Stimulated activated CD8-positive, alpha-beta memory T cell treated with anti-CD3 and anti-CD28 coated beads, Interleukin-7, amount 100 ng/mL, for 48 hours (primary cell): ENCODE results near the gene SAFB.
A peak's percentile ranks its signal among the peaks of the same experiment; 100 is the strongest.
"Not testable (repeated sequence)": the region's sequence is repeated elsewhere in the genome, so short reads cannot be mapped to it uniquely, and the experiment has no call there.

ENCODE experiments used
- DNase-seq, 2 donors: peaks; one replicate each; pipeline ENCODE4 v3.0.0-alpha.2; 2020; ENCODE audit warnings: low read depth in 1 of 2; ENCODE audit errors: extremely low read depth in 1 of 2

SAFB gene

DNA sequence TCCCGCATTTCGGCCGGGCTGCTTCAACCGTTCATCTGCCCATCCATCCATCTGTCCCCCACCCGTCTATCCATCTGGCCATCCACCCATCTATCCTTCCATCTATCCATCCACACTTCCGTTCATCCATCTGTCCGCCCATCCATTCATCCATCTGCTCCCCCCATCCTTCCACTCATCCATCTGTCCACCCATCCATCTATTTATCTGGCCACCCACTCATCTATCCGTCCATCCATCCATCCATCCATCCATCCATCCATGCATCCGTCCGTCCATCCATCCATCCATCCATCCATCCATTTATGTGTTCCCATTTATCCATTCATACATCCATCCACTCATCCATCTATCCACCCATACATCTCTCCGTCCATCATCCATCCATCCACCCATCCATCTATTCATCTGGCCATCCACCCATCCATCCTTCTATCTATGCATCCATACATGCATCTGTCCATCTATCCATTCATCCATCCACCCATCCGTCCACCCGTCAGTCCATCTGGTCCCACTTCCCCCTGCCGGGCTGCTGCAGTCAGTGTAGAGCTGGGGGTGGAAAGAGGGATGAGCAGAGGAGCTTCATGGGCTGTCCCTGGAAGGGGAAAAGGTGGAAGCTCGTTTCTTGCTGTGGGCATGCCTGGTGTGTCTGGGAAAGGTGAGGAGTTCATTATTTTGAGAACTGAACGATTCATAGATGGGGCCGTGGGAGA is 58.7 kb downstream of the SAFB start:
- DNase-seq: no peak

GRCh38 chr19:5682107-5682482 is 59.2 kb downstream of the SAFB start:
- no peak for DNase-seq

DNA sequence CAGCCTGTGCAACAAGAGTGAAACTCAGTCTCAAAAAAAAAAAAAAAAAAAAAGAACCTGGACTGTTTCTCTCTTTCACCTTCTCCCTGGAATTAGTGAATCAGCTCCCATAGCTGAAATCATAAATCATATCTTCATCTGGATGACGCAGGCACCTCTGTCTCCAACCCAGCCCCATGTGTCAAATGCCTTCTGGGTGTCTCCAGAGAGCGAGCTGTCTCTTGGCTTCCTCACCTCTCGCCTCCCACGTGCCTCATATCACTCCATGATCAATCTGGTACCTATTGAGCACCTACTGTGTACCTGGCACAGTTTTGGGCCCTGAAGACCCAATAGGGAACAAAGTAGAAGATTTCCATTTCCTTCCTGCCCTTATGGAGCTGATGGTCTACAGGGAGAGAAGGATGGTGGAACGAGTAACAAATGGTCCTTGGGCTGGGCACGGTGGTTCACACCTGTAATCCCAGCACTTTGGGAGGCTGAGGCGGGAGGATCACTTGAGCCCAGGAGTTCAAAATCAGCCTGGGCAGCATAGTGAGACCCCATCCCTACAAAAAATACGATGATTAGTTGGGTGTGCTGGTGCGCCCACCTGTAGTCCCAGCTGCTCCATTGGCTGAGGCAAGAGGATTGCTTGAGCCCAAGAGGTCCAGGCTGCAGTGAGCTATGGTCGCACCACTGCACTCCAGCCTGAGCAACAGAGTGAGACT is 60.4 kb downstream of the SAFB start:
- no peak for DNase-seq

DNA sequence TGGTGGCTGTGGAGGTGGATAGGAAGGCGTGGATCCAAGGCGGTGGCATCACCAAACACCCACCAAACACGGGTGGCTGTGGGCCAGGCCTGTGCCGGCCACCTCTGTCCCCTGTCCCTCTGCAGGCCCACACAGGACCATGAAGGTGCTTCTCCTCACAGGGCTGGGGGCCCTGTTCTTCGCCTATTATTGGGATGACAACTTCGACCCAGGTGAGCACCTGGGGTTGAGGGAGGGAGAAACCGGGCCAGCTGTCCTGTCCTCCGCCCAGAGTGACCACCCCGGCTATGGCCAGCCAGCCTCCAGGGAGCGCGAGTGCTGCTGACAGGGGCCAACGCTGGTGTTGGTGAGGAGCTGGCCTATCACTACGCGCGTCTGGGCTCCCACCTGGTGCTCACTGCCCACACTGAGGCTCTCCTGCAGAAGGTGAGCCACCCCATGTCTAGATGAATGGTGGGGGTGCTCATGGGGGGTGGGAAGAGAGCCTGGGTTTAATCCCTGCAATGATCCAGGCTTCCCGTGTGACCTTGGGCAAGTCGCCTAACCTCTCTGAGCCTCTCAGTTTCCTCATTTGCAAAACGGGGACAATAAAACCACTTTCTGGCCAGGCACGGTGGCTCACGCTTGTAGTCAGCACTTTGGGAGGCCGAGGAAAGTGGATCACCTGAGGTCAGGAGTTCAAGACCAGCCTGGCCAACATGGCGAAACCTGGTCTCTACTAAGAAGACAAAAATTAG is 62.0 kb downstream of the SAFB start:
- no peak for DNase-seq

DNA sequence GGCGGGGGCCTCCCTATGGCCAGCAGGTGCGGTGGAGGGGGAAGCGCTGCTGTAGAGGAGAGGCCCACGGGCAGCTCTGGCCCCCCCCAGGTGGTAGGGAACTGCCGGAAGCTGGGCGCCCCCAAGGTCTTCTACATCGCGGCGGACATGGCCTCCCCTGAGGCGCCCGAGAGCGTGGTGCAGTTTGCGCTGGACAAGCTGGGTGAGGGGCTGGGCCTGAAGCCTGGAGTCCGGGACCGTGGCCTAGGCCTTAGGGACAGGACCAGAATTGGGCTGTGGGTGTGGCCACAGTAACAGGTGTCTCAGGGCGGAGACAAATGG is 63.4 kb downstream of the SAFB start:
- DNase-seq: no peak

DNA sequence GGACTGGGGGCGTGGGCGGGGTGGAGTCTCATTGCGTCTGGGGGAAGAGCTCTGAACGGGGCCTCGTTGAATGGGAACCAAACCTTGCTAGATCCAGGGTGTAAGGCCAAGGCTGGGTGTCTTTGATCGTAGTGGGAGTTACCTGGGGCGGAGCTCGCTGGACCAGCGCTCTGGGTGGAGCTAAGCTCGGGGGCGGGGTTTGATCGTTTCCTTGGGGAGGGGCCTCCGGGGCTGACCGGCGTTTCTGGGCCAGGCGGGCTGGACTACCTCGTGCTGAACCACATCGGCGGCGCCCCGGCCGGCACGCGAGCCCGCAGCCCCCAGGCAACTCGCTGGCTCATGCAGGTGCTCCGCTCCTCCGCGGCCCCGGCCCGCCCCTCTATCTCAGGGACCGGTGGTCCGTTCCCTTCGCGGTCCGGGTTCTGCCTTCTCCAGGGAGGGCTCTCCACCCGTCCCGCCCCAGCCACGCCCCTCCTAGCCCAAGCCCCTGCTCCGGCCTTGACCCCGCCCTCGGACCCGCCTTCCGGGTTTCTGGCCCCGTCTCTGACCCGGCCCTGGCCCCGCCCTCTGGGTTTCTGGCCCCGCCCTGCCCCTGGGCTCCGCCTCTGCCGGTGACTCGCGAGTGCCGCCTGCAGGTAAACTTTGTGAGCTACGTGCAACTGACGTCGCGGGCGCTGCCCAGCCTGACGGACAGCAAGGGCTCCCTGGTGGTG is 63.9 kb downstream of the SAFB start:
- peak; percentile 99 for DNase-seq

DNA sequence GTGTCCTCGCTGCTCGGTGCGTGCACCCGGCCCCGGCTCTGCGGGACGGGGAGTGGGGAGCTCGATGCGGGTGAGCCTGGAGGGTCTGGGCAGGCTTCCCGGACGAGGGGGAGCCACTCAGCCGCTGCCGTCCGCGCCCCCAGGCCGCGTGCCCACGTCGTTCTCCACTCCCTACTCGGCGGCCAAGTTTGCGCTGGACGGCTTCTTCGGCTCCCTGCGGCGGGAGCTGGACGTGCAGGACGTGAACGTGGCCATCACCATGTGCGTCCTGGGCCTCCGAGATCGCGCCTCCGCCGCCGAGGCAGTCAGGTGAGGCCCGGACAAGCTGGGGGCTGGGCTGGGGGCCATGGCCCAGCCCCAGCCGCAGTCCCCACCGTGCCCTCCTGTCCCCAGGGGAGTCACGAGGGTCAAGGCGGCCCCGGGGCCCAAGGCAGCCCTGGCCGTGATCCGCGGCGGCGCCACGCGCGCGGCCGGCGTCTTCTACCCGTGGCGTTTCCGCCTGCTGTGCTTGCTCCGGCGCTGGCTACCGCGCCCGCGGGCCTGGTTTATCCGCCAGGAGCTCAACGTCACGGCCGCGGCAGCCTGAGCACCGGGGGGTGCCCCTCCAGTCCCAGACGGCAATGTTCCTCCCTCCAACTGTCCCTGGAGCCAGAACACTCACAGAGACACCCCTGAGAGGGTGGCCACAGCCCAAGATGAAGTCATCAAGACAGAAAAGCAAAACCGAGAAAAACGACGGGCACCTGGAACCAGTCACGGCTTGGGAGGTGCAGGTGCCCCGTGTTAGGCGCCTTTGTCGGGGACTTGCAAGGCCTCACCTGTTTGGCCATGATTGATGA is 64.7 kb downstream of the SAFB start:
- DNase-seq: no peak

DNA sequence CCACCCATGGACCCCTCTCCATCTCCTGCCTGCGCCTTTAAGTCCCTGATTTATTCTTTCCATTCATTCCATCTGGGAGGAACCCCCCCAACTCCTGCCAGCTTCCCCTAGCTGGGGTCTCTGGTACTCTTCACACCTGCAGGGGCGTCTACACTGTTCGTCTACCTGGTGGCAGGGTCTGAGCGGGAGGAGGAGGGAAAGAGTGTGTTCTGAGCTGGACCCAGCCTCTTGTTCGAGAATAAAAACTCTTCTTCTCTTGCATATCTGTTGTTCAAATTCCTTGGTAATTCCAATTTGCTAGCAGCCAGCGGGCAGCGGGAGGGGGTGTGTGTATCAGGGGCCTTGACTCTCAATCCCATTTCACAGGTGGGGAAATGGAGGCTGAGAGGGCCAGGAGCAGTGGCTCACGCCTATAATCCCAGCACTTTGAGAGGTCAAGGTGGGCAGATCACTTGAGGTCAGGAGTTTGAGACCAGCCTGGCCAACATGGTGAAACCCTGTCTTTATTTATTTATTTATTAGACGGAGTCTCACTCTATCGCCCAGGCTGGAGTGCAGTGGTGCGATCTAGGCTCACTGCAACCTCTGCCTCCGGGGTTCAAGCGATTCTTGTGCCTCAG is 65.5 kb downstream of the SAFB start:
- DNase-seq: not testable (repeated sequence)

- DNase-seq: peak; percentile 95
Measured at GRCh38 chr19:5690125-5690954, 67.5 kb downstream of the SAFB start, which contains the start of gene RPL36. Gene RPL36, plus strand, starts transcription at chr19:5690295. Its CDS starts 213 bp downstream, at chr19:5690508.

DNA sequence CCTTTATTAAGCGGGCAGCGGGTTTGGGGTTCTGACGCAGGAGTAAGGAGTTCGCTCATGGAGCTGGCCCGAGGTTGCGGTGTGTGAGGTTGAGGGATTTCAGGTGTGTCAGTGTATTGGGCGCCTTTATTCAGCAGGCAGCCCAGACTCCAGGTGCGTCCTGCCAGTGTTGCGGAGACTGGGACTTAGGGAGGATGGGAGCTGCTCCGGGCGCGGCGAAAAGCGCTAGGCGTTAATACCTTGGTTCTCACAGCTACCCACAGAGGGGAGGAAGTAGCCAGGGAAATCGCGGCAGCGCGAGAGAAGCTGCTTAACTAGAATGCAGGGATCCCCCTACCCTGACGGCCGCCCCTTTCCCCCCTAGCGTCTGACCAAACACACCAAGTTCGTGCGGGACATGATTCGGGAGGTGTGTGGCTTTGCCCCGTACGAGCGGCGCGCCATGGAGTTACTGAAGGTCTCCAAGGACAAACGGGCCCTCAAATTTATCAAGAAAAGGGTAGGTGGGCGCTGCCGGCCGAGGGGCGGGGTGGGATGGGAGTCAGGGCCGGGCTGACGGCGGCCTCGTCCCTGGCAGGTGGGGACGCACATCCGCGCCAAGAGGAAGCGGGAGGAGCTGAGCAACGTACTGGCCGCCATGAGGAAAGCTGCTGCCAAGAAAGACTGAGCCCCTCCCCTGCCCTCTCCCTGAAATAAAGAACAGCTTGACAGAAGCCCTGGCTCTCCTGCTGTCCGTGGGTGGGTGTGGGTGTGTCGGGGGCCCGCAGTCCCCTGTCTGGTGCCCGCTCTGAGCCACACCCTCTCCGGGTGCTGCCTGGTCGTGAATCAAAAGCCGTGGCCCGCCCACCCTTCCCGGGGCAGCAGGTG is 68.3 kb downstream of the SAFB start:
- peak in 1 of 2 donors; percentile 69 for DNase-seq

- DNase-seq: no peak
Measured at GRCh38 chr19:5691822-5692722, 69.2 kb downstream of the SAFB start.

DNA sequence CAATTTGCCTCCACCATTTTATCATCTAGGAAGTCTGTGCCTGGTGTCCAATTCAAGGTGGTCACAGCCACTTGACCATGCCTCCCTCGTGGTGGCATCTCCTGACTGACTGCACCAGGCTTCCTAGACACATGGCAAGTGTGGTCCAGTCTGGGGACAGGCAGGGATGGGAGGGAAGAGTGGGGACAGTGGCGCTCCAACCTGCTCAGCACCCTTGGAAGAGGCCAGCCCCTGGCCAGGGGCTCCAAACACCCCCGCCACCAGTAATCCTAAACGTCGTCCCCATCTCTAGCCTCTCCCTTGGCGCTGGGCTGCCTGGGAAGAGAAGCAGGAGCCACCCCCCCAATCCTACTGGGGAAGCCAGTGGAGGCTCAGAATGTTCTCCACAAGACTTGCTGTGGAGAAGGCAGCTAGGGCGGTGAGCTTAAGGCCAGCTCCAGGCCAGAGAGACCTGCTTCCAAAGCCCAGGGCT is 69.9 kb downstream of the SAFB start:
- DNase-seq: no peak

GRCh38 chr19:5693195-5694166 is 70.6 kb downstream of the SAFB start:
- no peak for DNase-seq

GRCh38 chr19:5694167-5694955 is 71.5 kb downstream of the SAFB start:
- DNase-seq: no peak
